Epithelial cell of esophagus (primary cell): Measurements from ENCODE around the gene SH3RF2.
"Not testable (repeated sequence)": the region's sequence is repeated elsewhere in the genome, so short reads cannot be mapped to it uniquely, and the experiment has no call there.

Source experiments
- DNase-seq: peaks from one replicate; pipeline ENCODE4 v3.0.0; 2010; ENCODE audit warnings: low read depth
- H3K4me3 ChIP-seq: 2 replicates; pipeline ENCODE4 v1.5.1; 2011; ENCODE audit warnings: mild to moderate bottlenecking, low read length, control low read depth
- TF ChIP-seq, protein P1 (sequence below): IDR thresholded peaks from 2 replicates; pipeline ENCODE4 v1.5.1; 2011; ENCODE audit warnings: low read depth, mild to moderate bottlenecking, low read length, control low read depth, inconsistent platforms; ENCODE audit not compliant: insufficient read depth; ENCODE audit errors: missing control alignments

Gene SH3RF2

DNA sequence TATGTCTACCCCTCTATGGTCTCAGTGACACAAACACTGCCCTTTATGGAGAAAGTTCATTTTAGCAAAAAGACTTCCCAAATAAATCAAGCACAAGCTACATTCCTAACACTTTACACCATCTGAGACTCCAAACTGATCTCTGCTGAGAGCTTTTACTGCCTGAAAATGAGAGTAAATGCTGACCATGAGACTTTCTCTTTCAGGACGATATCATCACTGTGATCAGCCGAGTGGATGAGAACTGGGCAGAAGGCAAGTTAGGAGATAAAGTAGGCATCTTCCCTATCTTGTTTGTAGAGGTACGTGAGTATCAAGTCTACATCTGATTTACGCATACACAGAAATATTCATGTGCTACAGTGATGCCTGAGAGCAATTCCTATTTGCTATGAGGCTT lies 67.5 kb downstream of the SH3RF2 start:
- no peak for DNase-seq
- no peak overlapping the region for H3K4me3 ChIP-seq
- TF ChIP-seq, protein P1, sequence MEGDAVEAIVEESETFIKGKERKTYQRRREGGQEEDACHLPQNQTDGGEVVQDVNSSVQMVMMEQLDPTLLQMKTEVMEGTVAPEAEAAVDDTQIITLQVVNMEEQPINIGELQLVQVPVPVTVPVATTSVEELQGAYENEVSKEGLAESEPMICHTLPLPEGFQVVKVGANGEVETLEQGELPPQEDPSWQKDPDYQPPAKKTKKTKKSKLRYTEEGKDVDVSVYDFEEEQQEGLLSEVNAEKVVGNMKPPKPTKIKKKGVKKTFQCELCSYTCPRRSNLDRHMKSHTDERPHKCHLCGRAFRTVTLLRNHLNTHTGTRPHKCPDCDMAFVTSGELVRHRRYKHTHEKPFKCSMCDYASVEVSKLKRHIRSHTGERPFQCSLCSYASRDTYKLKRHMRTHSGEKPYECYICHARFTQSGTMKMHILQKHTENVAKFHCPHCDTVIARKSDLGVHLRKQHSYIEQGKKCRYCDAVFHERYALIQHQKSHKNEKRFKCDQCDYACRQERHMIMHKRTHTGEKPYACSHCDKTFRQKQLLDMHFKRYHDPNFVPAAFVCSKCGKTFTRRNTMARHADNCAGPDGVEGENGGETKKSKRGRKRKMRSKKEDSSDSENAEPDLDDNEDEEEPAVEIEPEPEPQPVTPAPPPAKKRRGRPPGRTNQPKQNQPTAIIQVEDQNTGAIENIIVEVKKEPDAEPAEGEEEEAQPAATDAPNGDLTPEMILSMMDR = no peak

DNA sequence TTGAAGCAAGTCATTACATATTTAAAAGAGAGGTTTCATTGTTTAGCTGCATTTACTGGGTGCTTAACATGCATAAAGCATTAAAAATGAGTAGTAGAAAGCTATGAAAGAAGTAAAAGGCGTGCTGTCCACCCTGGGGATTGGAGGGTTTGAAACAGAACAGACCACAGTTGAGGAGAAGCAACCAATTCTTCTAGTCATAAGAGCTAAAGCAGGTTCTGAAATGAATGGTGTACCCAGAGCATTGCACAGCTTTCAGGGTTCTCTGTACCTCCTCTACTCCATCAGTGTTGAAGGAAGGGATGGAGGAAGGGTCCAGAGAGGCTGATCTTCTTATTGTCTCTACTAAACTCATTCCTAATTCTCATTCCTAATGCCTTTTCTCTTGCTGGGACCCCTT lies 68.9 kb downstream of the SH3RF2 start:
- no peak for DNase-seq
- TF ChIP-seq, protein P1 = no peak
- H3K4me3 ChIP-seq = no peak overlapping the region

DNA sequence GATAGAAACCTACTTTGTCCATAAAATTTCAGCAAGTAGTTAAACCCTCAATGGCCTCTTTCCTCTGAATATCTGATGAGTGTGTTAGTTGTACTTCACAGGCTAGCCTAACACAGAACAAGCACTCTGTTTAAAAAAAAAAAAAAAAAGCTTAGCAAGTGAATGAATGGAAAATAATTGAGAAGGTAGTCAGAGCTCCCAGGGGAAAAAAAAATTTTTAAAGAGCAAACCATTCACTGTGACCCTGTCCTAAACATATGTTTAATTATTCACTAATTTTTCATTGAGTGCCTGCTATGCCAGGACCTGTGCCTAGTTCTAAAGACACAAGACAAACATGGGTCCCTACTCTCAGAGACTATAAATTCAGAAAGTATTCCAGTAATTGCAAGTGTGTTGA lies 69.3 kb downstream of the SH3RF2 start:
- DNase-seq = no peak
- H3K4me3 ChIP-seq = no peak overlapping the region
- TF ChIP-seq, protein P1 = no peak

DNA sequence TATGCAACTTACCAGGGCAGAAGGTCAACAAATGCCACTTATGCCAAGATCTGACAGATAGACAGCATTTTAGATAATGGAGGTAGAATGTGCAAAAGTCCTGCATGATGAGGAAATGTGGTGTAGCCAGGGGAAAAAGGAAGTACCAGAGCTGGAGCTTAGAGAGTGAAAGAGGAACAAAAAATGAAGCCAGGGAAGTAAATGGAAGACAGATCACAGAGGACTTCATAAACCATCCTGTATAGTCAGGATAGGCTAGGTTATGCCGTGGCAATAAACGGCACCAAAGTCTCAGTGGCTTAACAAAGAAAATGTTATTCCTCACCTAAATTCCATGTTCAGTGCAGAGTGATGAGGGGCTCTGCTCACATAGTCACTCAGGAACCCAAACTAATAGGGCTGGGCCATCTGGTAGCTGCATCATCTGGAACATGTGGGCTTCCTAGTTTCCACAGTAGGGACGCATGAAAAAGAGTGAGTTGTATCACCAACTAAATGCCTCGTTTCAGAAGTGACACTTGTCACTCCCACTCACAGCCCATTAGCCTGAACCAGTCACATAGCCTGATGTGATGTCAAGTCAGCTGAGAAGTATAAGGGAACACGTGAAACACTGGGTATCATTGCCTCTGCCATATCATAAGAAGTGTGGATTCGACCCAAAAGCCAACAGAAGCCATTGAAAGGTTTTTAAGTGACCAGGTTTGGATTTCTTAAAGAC lies 70.3 kb downstream of the SH3RF2 start:
- no peak overlapping the region for H3K4me3 ChIP-seq
- TF ChIP-seq, protein P1 = no peak
- DNase-seq = no peak

DNA sequence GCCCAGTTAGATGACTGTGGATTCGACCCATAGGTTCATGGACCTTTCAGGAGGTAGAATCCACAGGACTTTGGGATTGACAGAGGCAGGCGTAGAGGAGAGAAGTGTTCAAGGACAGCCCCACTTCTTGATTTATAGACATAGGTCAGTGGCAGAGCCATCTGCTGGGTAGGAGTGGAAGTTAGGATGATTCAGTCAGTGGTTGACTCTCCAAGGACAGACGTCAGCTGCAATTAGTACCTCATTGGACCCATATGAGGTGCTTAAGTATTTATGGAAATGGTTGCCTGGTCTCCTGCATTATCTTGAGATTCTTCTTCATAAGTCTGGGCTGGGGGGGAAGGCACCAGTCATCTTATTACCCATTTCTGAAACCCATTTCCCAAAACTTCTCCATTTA lies 70.9 kb downstream of the SH3RF2 start:
- H3K4me3 ChIP-seq = no peak overlapping the region
- no peak for DNase-seq
- TF ChIP-seq, protein P1 = peak; percentile 19

DNA sequence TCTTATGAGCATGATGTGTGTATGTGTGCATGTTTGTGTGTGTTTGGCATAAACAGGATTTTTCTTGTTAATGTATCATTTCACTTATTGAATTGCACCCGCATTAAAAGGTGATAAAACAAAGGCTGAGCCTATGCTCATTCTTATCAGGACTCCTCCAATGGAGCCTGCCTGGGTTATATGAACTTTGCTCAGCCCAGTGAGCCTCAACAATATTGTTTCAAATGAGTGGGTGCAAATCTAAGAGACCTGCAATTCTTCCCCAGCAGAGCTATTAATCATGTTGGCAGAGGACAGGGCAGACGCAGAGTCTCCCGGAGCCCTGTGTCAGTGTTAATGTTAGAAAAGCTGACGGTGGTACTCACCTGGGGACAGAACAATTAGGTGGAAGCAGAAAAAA lies 71.6 kb downstream of the SH3RF2 start:
- TF ChIP-seq, protein P1 = no peak
- DNase-seq = no peak
- H3K4me3 ChIP-seq = no peak overlapping the region

DNA sequence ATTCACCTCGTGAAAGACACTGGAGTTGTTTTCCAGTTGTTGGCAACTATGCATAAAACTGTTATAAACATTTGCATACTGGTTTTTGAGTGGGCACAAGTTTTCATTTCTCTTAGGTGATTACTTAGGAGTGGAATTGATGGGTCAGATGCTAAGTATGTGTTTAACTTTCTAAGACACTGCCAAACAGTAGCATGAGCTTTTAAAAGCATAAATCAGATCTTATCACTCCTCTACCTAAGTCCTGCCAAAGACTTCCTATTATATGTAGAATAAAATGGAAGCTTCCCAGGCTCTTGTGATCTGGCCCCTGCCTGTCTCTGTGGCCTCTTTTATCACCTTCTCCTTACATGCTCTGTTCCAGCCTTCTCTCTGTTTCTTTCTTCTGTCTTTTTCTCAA lies 72.6 kb downstream of the SH3RF2 start:
- TF ChIP-seq, protein P1 = no peak
- DNase-seq = no peak
- no peak overlapping the region for H3K4me3 ChIP-seq

DNA sequence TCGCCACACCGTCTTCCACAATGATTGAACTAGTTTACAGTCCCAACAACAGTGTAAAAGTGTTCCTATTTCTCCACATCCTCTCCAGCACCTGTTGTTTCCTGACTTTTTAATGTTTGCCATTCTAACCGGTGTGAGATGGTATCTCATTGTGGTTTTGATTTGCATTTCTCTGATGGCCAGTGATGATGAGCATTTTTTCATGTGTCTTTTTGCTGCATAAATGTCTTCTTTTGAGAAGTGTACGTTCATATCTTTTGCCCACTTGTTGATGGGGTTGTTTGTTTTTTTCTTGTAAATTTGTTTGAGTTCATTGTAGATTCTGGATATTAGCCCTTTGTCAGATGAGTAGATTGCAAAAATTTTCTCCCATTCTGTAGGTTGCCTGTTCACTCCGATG lies 74.1 kb downstream of the SH3RF2 start:
- not testable (repeated sequence) for H3K4me3 ChIP-seq, DNase-seq
